Measurements from ENCODE around the gene NKD2. TPM values are rescaled to one million over a fixed set of nuclear protein-coding genes. Genes with fewer than 3 reads are reported as not detected.

Gene NKD2
- total and polyA plus RNA-seq, 10 donors, result 1.4 to 52.3 (median 14.9) TPM

DNA sequence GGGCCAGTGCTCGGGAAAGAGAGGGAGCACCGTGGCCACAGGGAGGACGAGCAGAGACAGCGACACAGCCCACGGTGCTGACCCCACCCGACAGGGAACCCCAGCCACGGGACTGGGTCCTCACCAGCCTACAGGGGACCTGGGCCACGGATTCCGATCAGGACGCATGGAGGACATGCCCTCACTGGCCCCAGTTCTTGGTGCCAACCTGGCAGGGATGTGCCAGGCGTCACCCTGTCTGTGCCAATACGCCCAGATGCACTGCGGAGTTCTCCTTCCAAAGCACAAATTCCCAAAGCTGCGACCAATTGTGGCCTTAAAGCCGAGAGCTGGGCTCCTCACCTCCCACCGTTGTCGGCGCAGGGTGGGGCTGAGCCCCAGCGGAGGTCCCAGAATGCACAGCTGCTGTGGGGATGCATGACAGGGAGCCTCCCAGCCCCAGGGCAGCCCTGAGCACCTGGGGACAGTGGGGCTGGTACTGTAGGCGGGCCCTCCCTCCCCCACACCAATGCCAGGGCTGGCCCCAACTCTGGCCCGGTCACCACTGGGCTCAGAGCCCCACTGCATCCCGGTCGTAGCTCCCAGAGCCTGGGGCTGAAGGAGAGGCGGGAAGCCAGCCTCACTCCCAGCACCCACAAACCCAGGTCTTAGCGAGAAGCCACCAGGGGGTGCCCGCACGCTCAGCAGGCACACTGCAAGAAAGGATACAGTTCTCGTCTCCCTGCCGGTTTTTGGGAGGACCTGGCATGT is 44.2 kb downstream of the NKD2 start:
- H3K4me3 ChIP-seq, result no peak overlapping the region
- peaks cover 0 to 81% (median 66%) of the 10 kb centered on the region in 6 donors for H3K36me3 ChIP-seq
- H3K27me3 ChIP-seq (replicated peaks in 1 of 7), result no peaks in the 10 kb centered on the region
- no peaks in the 10 kb centered on the region for H3K4me1 ChIP-seq
- intact Hi-C loops (cut with DNase I; ENCODE audit: low total_unique reads), result no loop called here
- WGBS, 5 donors, result 88 to 95% (median 90%) methylated on average over 11 to 29 of the region's 29 CpGs
- no peaks in the 10 kb centered on the region for H3K9me3 ChIP-seq
- no peak for TF ChIP-seq POLR2A (IDR thresholded peaks at IDR 0.05)
- TF ChIP-seq POLR2AphosphoS5 (IDR thresholded peaks at IDR 0.05), result peak in 1 of 3 donors; percentile 48
- no peak overlapping the region for H3K27ac ChIP-seq
- DNase-seq, result no peak

GRCh38 chr5:1053391-1054017 is 44.9 kb downstream of the NKD2 start:
- TF ChIP-seq, protein P1, sequence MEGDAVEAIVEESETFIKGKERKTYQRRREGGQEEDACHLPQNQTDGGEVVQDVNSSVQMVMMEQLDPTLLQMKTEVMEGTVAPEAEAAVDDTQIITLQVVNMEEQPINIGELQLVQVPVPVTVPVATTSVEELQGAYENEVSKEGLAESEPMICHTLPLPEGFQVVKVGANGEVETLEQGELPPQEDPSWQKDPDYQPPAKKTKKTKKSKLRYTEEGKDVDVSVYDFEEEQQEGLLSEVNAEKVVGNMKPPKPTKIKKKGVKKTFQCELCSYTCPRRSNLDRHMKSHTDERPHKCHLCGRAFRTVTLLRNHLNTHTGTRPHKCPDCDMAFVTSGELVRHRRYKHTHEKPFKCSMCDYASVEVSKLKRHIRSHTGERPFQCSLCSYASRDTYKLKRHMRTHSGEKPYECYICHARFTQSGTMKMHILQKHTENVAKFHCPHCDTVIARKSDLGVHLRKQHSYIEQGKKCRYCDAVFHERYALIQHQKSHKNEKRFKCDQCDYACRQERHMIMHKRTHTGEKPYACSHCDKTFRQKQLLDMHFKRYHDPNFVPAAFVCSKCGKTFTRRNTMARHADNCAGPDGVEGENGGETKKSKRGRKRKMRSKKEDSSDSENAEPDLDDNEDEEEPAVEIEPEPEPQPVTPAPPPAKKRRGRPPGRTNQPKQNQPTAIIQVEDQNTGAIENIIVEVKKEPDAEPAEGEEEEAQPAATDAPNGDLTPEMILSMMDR (IDR thresholded peaks at IDR 0.05 in 8 of 11, conservative IDR thresholded peaks at IDR 0.05 in 3 of 11), result no peak
- TF ChIP-seq POLR2AphosphoS5 (IDR thresholded peaks at IDR 0.05), result peak in 1 of 3 donors; percentile 37
- DNase-seq, result no peak
- Histone ChIP-seq H3K9me3 (no peaks in the 10 kb centered on the region), H3K27me3 (replicated peaks in 1 of 7) (no peaks in the 10 kb centered on the region), H3K4me1 (no peaks in the 10 kb centered on the region), H3K36me3 (peaks cover 0 to 88% (median 72%) of the 10 kb centered on the region in 6 donors), H3K27ac (no peak overlapping the region), H3K4me3 (no peak overlapping the region)
- WGBS, 5 donors, result 91 to 95% (median 92%) methylated on average over 12 to 32 of the region's 32 CpGs
- intact Hi-C loops (cut with DNase I; ENCODE audit: low total_unique reads), result no loop called here

DNA sequence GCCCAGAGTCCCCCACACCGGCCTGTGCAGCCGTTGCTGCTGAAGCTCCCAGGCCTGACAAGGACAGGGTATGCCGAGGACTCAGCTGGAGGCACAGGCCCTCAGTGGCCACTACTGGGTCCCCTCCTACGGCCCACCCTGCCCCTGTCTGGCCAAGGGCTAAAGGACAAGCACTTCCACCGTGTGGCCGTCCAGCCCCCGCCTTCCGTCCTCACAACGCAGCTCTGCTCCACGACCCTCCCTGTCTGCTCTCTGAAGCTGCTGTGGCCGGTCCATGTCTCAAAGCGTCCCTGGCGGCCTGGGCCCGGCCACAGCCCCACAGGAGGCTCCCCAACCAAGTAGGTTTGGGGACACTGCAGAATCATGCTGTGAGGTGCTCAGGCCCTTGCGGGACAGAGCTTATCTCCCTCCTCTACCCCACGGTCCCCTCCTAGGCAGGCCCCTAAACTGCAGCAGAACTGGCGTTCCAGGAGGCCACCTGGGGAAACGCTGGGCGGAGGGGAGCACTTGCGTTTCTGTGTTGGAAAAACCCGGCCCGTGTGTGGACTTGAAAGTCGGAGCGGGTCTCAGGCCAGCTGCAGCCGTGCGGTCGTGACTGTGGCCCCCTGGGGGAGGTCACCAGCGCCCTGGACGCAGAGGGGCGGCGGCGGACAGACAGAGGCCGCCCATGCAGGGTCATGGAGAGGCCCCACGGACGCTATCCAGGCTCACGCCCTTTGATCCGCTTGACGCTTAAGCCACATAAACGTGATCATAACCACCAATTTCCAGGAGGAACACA is 45.6 kb downstream of the NKD2 start:
- Histone ChIP-seq H3K4me1 (no peaks in the 10 kb centered on the region), H3K36me3 (peaks cover 0 to 95% (median 77%) of the 10 kb centered on the region in 6 donors), H3K9me3 (no peaks in the 10 kb centered on the region), H3K27ac (no peak overlapping the region), H3K4me3 (no peak overlapping the region), H3K27me3 (replicated peaks in 1 of 7) (no peaks in the 10 kb centered on the region)
- TF ChIP-seq, protein P1 (IDR thresholded peaks at IDR 0.05 in 8 of 11, conservative IDR thresholded peaks at IDR 0.05 in 3 of 11), result no peak
- TF ChIP-seq POLR2AphosphoS5 (IDR thresholded peaks at IDR 0.05) (no peak), POLR2A (IDR thresholded peaks at IDR 0.05) (no peak)
- DNase-seq, result no peak
- intact Hi-C loops (cut with DNase I; ENCODE audit: low total_unique reads), result no loop called here
- WGBS, 5 donors, result 87 to 92% (median 89%) methylated on average over 34 to 39 of the region's 39 CpGs

DNA sequence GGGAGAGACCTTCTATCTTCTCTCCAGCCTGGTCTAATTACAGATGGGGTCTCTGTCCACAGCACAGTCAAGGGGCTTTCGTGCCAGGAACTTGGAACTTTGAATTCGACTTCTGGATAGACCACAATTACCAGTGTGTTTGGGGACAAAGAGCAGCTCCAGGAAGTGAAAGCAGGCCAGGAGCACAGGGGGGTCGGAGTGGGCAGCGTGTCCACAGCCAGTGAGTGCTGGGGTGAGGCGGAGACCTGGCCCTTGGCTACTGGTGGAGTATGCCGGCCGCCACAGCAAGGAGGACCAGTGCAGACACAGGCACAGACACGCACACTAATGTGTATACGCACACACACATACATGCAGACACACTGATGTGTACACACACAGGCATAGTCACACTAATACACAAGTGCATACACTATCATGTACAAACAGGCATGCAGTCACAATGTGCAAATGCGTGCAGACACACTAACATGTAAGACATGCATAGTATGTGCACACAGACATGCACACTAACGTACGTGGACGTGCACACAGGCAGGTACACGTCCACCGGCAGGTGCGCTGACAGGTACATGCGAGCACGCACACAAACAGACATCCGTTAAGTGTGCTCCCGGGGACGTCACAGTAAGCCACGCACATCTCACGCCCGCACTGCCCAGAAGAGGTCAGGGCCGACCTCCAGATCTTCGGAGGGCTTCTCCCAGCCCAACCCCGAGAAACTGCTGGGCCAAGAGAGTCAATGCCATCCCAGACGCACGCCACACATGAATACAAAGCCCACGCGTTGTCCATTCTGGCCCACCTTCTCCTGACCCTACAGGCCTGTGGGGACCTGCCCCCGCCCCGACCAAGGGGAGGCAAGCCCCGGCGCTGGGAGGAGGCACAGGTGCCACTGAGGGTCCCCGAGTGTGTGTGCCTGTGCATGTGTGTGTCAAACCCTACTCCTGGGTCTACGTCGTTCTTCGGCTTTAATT is 46.5 kb downstream of the NKD2 start:
- DNase-seq, result no peak
- Histone ChIP-seq H3K9me3 (no peaks in the 10 kb centered on the region), H3K4me3 (no peak overlapping the region), H3K27ac (no peak overlapping the region), H3K4me1 (no peaks in the 10 kb centered on the region), H3K27me3 (replicated peaks in 1 of 7) (no peaks in the 10 kb centered on the region), H3K36me3 (peaks cover 0 to 100% (median 85%) of the 10 kb centered on the region in 6 donors)
- intact Hi-C loops (cut with DNase I; ENCODE audit: low total_unique reads), result no loop called here
- no peak for TF ChIP-seq POLR2A (IDR thresholded peaks at IDR 0.05)
- TF ChIP-seq POLR2AphosphoS5 (IDR thresholded peaks at IDR 0.05), result peak; percentile 15 to 27 (median 27)
- 84 to 90% (median 88%) methylated on average over 33 to 39 of the region's 39 CpGs for WGBS, 5 donors
